Measurements from ENCODE around the gene MTCH2.

DNA sequence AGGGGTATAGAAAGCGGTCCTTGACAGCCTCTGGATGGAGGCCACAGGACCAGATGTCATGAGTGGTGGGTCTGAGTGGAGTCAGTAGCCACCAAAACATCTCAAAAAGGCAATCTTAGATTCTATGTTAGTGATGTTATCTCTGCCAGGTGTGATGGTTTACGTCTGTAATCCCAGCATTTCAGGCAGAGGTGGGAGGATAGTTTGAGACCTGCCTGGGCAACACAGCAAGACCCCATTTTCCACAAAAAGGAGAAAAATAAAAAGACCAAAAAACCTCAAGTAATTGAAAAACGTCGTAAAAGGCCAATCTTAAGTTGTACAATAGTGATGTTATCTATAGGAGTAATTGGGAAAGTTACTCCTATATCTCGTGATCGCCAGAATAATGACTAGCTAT lies 3.7 kb upstream of the MTCH2 start:
- TF ChIP-seq, protein P1, sequence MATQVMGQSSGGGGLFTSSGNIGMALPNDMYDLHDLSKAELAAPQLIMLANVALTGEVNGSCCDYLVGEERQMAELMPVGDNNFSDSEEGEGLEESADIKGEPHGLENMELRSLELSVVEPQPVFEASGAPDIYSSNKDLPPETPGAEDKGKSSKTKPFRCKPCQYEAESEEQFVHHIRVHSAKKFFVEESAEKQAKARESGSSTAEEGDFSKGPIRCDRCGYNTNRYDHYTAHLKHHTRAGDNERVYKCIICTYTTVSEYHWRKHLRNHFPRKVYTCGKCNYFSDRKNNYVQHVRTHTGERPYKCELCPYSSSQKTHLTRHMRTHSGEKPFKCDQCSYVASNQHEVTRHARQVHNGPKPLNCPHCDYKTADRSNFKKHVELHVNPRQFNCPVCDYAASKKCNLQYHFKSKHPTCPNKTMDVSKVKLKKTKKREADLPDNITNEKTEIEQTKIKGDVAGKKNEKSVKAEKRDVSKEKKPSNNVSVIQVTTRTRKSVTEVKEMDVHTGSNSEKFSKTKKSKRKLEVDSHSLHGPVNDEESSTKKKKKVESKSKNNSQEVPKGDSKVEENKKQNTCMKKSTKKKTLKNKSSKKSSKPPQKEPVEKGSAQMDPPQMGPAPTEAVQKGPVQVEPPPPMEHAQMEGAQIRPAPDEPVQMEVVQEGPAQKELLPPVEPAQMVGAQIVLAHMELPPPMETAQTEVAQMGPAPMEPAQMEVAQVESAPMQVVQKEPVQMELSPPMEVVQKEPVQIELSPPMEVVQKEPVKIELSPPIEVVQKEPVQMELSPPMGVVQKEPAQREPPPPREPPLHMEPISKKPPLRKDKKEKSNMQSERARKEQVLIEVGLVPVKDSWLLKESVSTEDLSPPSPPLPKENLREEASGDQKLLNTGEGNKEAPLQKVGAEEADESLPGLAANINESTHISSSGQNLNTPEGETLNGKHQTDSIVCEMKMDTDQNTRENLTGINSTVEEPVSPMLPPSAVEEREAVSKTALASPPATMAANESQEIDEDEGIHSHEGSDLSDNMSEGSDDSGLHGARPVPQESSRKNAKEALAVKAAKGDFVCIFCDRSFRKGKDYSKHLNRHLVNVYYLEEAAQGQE (IDR thresholded peaks at IDR 0.05; ENCODE audit: insufficient read depth in 1 of 2, low read depth in 2 of 2, low read length in 1 of 2) = no peak
- TF ChIP-seq, protein P2, sequence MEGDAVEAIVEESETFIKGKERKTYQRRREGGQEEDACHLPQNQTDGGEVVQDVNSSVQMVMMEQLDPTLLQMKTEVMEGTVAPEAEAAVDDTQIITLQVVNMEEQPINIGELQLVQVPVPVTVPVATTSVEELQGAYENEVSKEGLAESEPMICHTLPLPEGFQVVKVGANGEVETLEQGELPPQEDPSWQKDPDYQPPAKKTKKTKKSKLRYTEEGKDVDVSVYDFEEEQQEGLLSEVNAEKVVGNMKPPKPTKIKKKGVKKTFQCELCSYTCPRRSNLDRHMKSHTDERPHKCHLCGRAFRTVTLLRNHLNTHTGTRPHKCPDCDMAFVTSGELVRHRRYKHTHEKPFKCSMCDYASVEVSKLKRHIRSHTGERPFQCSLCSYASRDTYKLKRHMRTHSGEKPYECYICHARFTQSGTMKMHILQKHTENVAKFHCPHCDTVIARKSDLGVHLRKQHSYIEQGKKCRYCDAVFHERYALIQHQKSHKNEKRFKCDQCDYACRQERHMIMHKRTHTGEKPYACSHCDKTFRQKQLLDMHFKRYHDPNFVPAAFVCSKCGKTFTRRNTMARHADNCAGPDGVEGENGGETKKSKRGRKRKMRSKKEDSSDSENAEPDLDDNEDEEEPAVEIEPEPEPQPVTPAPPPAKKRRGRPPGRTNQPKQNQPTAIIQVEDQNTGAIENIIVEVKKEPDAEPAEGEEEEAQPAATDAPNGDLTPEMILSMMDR (IDR thresholded peaks at IDR 0.05) = no peak
- TF ChIP-seq POLR2AphosphoS5 (IDR thresholded peaks at IDR 0.05; ENCODE audit: low read depth, low read length) (no peak), SIN3A (IDR thresholded peaks at IDR 0.05; ENCODE audit: borderline replicate concordance, insufficient read depth, low read depth, low read length) (no peak), TCF7L2 (IDR thresholded peaks at IDR 0.05; ENCODE audit: low read depth, low read length) (no peak)

Measured in Panc1 (cell line).